ENCODE data around the gene ANKRD13C. TPM values are rescaled to one million over a fixed set of nuclear protein-coding genes. Genes with fewer than 3 reads are reported as not detected.

The ANKRD13C gene
- polyA plus RNA-seq, 4 donors: 6.9 to 18.2 (median 9.1) TPM

- Histone ChIP-seq H3K27ac (ENCODE audit: low read depth in 1 of 3, low read length in 2 of 3) (no peak overlapping the region), H3K36me3 (ENCODE audit: control insufficient read depth in 3 of 3, insufficient read depth in 2 of 3, low read depth in 1 of 3, low read length in 3 of 3) (peaks cover 10 to 30% (median 25%) of the 10 kb centered on the region in 3 donors), H3K27me3 (ENCODE audit: control insufficient read depth in 3 of 3, insufficient read depth in 3 of 3, low read length in 3 of 3) (no peaks in the 10 kb centered on the region), H3K9me3 (ENCODE audit: control insufficient read depth in 2 of 2, insufficient read depth in 1 of 2, low read depth in 1 of 2, low read length in 1 of 2) (no peaks in the 10 kb centered on the region), H3K4me1 (ENCODE audit: control insufficient read depth in 3 of 3, insufficient read depth in 2 of 3, low read depth in 1 of 3, low read length in 2 of 3) (no peaks in the 10 kb centered on the region), H3K4me3 (ENCODE audit: low read depth in 1 of 3, low read length in 3 of 3) (no peak overlapping the region)
- DNase-seq (no peak), FAIRE-seq (peak; percentile 39)
Observed at GRCh38 chr1:70234733-70235132, 119.8 kb downstream of the ANKRD13C start.

GRCh38 chr1:70231475-70231874 is 123.0 kb downstream of the ANKRD13C start:
- Histone ChIP-seq H3K4me1 (ENCODE audit: control insufficient read depth in 3 of 3, insufficient read depth in 2 of 3, low read depth in 1 of 3, low read length in 2 of 3) (peaks cover 0 to 2% (median 0%) of the 10 kb centered on the region in 3 donors), H3K4me3 (ENCODE audit: low read depth in 1 of 3, low read length in 3 of 3) (no peak overlapping the region), H3K36me3 (ENCODE audit: control insufficient read depth in 3 of 3, insufficient read depth in 2 of 3, low read depth in 1 of 3, low read length in 3 of 3) (peaks cover 8 to 27% (median 16%) of the 10 kb centered on the region in 3 donors), H3K27me3 (ENCODE audit: control insufficient read depth in 3 of 3, insufficient read depth in 3 of 3, low read length in 3 of 3) (no peaks in the 10 kb centered on the region), H3K9me3 (ENCODE audit: control insufficient read depth in 2 of 2, insufficient read depth in 1 of 2, low read depth in 1 of 2, low read length in 1 of 2) (no peaks in the 10 kb centered on the region), H3K27ac (ENCODE audit: low read depth in 1 of 3, low read length in 2 of 3) (no peak overlapping the region)
- WGBS, 3 donors: 93 to 98% (median 96%) methylated on average over 4 of the region's 4 CpGs
- FAIRE-seq (no peak), DNase-seq (no peak)

GRCh38 chr1:70228670-70229069 is 125.9 kb downstream of the ANKRD13C start:
- H3K9me3 ChIP-seq (ENCODE audit: control insufficient read depth in 2 of 2, insufficient read depth in 1 of 2, low read depth in 1 of 2, low read length in 1 of 2): no peaks in the 10 kb centered on the region
- H3K4me3 ChIP-seq (ENCODE audit: low read depth in 1 of 3, low read length in 3 of 3): no peak overlapping the region
- no peak for DNase-seq
- 91 to 96% (median 92%) methylated on average over 2 of the region's 2 CpGs for WGBS, 3 donors
- peaks cover 7 to 21% (median 12%) of the 10 kb centered on the region in 3 donors for H3K36me3 ChIP-seq (ENCODE audit: control insufficient read depth in 3 of 3, insufficient read depth in 2 of 3, low read depth in 1 of 3, low read length in 3 of 3)
- no peaks in the 10 kb centered on the region for H3K27me3 ChIP-seq (ENCODE audit: control insufficient read depth in 3 of 3, insufficient read depth in 3 of 3, low read length in 3 of 3)
- FAIRE-seq: no peak
- H3K27ac ChIP-seq (ENCODE audit: low read depth in 1 of 3, low read length in 2 of 3): no peak overlapping the region
- H3K4me1 ChIP-seq (ENCODE audit: control insufficient read depth in 3 of 3, insufficient read depth in 2 of 3, low read depth in 1 of 3, low read length in 2 of 3): peaks cover 0 to 5% (median 2%) of the 10 kb centered on the region in 3 donors

- no peaks in the 10 kb centered on the region for H3K9me3 ChIP-seq (ENCODE audit: control insufficient read depth in 2 of 2, insufficient read depth in 1 of 2, low read depth in 1 of 2, low read length in 1 of 2)
- no peak for DNase-seq
- H3K27ac ChIP-seq (ENCODE audit: low read depth in 1 of 3, low read length in 2 of 3): no peak overlapping the region
- WGBS, 3 donors: 34 to 64% (median 59%) methylated on average over 1 of the region's 1 CpG
- no peak for FAIRE-seq
- peaks cover 0 to 7% (median 2%) of the 10 kb centered on the region in 3 donors for H3K4me1 ChIP-seq (ENCODE audit: control insufficient read depth in 3 of 3, insufficient read depth in 2 of 3, low read depth in 1 of 3, low read length in 2 of 3)
- H3K36me3 ChIP-seq (ENCODE audit: control insufficient read depth in 3 of 3, insufficient read depth in 2 of 3, low read depth in 1 of 3, low read length in 3 of 3): peaks cover 7 to 16% (median 8%) of the 10 kb centered on the region in 3 donors
- H3K4me3 ChIP-seq (ENCODE audit: low read depth in 1 of 3, low read length in 3 of 3): no peak overlapping the region
- H3K27me3 ChIP-seq (ENCODE audit: control insufficient read depth in 3 of 3, insufficient read depth in 3 of 3, low read length in 3 of 3): no peaks in the 10 kb centered on the region
Observed at GRCh38 chr1:70227439-70227838, 127.1 kb downstream of the ANKRD13C start.

DNA sequence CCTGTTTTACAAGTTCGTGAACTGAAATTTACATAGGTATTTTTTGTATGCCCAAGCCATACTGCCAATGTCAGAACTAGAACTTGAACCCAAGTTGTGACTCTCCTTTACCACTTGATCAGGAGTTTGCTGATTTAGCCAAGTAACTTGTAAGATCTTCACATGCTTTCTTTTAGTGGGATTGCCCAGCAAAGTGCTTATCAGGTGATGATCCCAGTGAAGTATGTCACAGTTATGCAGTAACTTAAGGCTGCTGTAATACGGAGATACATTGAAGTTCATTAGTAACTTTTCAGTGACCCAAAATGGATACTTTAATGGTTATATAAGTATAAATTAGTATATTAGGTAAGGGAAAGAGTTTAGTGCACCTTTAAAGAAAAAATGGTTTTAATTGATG is 129.6 kb downstream of the ANKRD13C start:
- Histone ChIP-seq H3K27ac (ENCODE audit: low read depth in 1 of 3, low read length in 2 of 3) (no peak overlapping the region), H3K27me3 (ENCODE audit: control insufficient read depth in 3 of 3, insufficient read depth in 3 of 3, low read length in 3 of 3) (no peaks in the 10 kb centered on the region), H3K36me3 (ENCODE audit: control insufficient read depth in 3 of 3, insufficient read depth in 2 of 3, low read depth in 1 of 3, low read length in 3 of 3) (peaks cover 3 to 10% (median 5%) of the 10 kb centered on the region in 3 donors), H3K4me1 (ENCODE audit: control insufficient read depth in 3 of 3, insufficient read depth in 2 of 3, low read depth in 1 of 3, low read length in 2 of 3) (peaks cover 0 to 7% (median 2%) of the 10 kb centered on the region in 3 donors), H3K4me3 (ENCODE audit: low read depth in 1 of 3, low read length in 3 of 3) (no peak overlapping the region), H3K9me3 (ENCODE audit: control insufficient read depth in 2 of 2, insufficient read depth in 1 of 2, low read depth in 1 of 2, low read length in 1 of 2) (no peaks in the 10 kb centered on the region)
- WGBS, 3 donors: 84 to 94% (median 84%) methylated on average over 2 of the region's 2 CpGs
- FAIRE-seq: no peak
- DNase-seq: no peak

DNA sequence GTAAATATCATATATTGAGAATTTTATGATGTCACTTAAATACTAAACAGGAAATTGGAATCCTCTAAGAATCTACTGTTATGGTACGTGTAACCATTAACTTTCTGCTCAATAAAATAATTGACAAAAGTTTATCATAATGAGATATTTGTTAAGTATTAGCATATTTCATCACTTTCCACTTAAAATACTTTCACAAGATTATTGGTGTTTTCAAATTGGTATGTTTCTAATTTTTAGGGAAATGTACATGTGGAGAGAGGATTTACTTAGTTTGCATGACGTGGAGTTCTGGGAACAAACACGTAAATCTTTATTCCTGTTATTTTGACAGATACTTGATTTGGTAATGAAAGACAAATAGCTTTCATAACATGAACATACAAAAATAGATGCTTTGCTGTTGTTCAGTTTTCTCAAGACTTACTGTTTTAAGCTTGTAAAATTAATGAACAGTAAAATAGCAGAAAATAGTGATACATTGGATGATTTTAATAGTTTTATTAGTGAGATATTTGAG is 131.7 kb downstream of the ANKRD13C start:
- Histone ChIP-seq H3K4me3 (ENCODE audit: low read depth in 1 of 3, low read length in 3 of 3) (no peak overlapping the region), H3K27ac (ENCODE audit: low read depth in 1 of 3, low read length in 2 of 3) (peak overlapping the region in 1 of 3 donors; percentile 99), H3K27me3 (ENCODE audit: control insufficient read depth in 3 of 3, insufficient read depth in 3 of 3, low read length in 3 of 3) (no peaks in the 10 kb centered on the region), H3K4me1 (ENCODE audit: control insufficient read depth in 3 of 3, insufficient read depth in 2 of 3, low read depth in 1 of 3, low read length in 2 of 3) (peaks cover 0 to 7% (median 2%) of the 10 kb centered on the region in 3 donors), H3K9me3 (ENCODE audit: control insufficient read depth in 2 of 2, insufficient read depth in 1 of 2, low read depth in 1 of 2, low read length in 1 of 2) (no peaks in the 10 kb centered on the region), H3K36me3 (ENCODE audit: control insufficient read depth in 3 of 3, insufficient read depth in 2 of 3, low read depth in 1 of 3, low read length in 3 of 3) (peaks cover 5 to 8% (median 6%) of the 10 kb centered on the region in 3 donors)
- 13 to 21% (median 15%) methylated on average over 3 of the region's 3 CpGs for WGBS, 3 donors
- FAIRE-seq (peak; percentile 85), DNase-seq (no peak)

DNA sequence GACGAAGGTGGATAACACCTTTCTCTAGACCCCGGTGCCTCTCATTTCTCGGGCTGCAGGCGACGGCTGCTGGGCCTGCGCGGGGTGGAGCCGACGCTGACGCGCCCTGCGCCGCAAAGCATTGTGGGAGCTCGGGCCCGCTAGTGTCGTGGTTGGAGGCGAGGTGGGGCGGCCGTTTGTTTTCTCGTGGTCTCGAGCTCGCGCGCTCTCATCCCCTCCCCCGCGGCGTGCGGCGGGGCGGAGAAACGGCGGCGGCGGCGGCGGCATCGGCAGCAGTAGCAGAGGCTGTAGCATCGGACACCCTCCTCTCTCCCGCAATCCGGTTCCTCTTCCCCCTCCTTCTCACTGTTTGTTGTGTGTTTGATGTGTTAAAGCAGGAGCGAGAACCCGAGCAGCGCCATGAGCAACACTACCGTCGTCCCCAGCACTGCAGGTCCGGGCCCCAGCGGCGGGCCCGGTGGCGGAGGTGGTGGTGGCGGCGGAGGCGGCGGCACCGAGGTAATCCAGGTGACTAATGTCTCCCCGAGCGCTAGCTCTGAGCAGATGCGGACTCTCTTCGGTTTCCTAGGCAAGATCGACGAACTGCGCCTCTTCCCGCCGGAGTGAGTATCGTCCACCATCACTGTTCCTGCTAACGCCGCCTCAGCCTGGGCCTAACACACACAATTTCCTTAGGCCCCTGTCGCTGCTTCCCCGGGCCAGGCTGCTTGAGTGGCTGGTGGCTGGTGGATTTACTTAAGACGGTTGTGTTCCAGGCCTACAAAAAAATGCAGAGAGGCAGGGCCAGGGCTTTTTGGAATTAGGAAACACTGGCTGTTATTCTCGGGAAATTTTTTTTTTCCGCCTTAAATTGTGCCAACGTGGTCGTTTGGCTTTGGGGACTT is 133.0 kb downstream of the ANKRD13C start, which contains the start of gene SRSF11:
Gene SRSF11 (plus strand): TSS at position 143 of the 884 bp plus-strand sequence. CDS start 257 bp downstream, at position 400.
- Histone ChIP-seq H3K4me1 (ENCODE audit: control insufficient read depth in 3 of 3, insufficient read depth in 2 of 3, low read depth in 1 of 3, low read length in 2 of 3) (peaks cover 0 to 7% (median under 1%) of the 10 kb centered on the region in 3 donors), H3K36me3 (ENCODE audit: control insufficient read depth in 3 of 3, insufficient read depth in 2 of 3, low read depth in 1 of 3, low read length in 3 of 3) (peaks cover 3 to 7% (median 5%) of the 10 kb centered on the region in 3 donors), H3K27ac (ENCODE audit: low read depth in 1 of 3, low read length in 2 of 3) (peak within 1 kb of the TSS; percentile 99), H3K27me3 (ENCODE audit: control insufficient read depth in 3 of 3, insufficient read depth in 3 of 3, low read length in 3 of 3) (no peaks in the 10 kb centered on the region), H3K4me3 (ENCODE audit: low read depth in 1 of 3, low read length in 3 of 3) (peak within 1 kb of the TSS; percentile 60 to 83 (median 74)), H3K9me3 (ENCODE audit: control insufficient read depth in 2 of 2, insufficient read depth in 1 of 2, low read depth in 1 of 2, low read length in 1 of 2) (no peaks in the 10 kb centered on the region)
- FAIRE-seq: no peak
- peak; percentile 93 to 99 for DNase-seq
- 0 to 1% (median 0%) methylated on average over 63 to 74 of the region's 74 CpGs for WGBS, 3 donors

- peaks cover 0 to 7% (median 0%) of the 10 kb centered on the region in 3 donors for H3K4me1 ChIP-seq (ENCODE audit: control insufficient read depth in 3 of 3, insufficient read depth in 2 of 3, low read depth in 1 of 3, low read length in 2 of 3)
- WGBS, 3 donors: 53 to 54% (median 54%) methylated on average over 17 of the region's 17 CpGs
- H3K36me3 ChIP-seq (ENCODE audit: control insufficient read depth in 3 of 3, insufficient read depth in 2 of 3, low read depth in 1 of 3, low read length in 3 of 3): peaks cover 3 to 10% (median 5%) of the 10 kb centered on the region in 3 donors
- peak overlapping the region; percentile 99 for H3K27ac ChIP-seq (ENCODE audit: low read depth in 1 of 3, low read length in 2 of 3)
- no peaks in the 10 kb centered on the region for H3K9me3 ChIP-seq (ENCODE audit: control insufficient read depth in 2 of 2, insufficient read depth in 1 of 2, low read depth in 1 of 2, low read length in 1 of 2)
- DNase-seq: no peak
- H3K27me3 ChIP-seq (ENCODE audit: control insufficient read depth in 3 of 3, insufficient read depth in 3 of 3, low read length in 3 of 3): no peaks in the 10 kb centered on the region
- FAIRE-seq: no peak
- peak overlapping the region in 2 of 3 donors; percentile 60 to 83 for H3K4me3 ChIP-seq (ENCODE audit: low read depth in 1 of 3, low read length in 3 of 3)
Observed at GRCh38 chr1:70220517-70221237, 133.8 kb downstream of the ANKRD13C start.

Measured in small intestine (tissue), 7 donors.